HG02623 (cell line): ENCODE measurements around the gene NOC4L.
"Not testable (repeated sequence)": the region's sequence is repeated elsewhere in the genome, so short reads cannot be mapped to it uniquely, and the experiment has no call there.

Experiments
- ATAC-seq: cut with Tn5 transposase; IDR thresholded peaks from one replicate; pipeline ENCODE4 v1.9.1; 2021; ENCODE audit warnings: moderate library complexity; ENCODE audit not compliant: unreplicated experiment

The NOC4L gene

DNA sequence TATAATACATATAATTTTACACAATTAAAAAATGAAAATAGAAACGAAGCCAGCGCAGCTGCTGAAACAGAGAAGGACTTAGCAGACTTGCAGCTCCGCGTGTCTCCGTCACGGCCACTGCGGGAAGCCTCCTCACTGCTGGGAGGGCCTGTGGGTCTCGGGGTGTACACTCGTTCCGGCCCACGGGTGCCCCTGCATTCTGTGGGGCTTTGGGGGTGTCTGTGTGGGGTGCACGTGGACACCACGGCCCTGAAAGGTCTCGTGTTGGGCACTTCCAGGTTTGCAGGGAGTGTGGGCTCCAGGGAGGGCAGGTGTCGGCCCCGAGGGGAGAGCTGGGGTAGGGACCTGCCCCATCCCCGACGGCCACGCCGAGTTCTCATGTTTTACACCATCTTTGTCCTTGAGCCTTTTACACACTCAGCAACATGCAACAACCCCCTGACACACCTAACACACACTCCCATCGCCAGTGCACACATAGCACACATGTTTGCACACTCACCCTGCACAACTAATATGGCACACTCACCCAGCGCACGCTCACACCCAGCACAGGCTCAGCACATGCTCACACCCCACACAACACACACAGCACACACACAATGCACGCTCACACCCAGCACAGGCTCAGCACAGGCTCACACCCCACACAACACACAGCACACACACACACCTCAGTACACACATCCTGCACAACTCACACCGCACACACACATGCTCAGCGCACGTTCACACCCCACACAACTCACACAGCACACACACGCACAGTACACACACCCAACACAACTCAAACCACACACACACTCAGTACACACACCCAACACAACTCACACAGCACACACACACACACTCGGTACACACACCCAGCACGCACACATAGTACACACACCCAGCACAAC lies 36.6 kb downstream of the NOC4L start:
- ATAC-seq = no peak

DNA sequence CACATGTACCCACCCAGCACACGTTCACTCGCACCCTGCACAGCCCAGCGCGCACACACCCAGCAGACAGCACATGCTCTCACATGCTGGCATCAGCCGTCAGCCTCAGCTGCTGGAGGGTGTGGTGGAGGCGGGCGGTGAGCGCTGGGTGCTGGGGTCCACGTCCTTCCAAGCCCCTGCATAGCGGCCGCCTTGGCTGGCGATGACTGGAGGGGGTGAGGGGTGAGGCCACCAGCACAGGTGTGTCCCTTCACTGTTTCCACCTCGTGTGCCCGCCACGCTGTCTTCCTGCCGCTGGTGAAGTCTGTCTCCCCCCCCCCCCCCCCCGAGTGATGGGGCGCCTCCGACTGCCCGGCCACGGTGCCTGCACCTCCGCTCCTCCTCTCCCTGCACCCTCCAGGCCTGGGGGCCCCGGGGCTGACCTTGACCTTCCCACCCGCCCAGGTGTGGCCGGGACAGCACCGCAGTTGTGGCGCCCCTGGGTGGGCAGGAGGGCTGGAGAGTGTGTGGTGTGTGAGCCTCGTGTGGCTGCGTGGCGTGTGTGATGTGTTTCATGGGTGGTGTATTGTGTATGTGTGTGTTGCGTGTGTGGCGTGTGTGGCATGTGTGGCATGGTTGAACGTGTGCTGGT lies 37.4 kb downstream of the NOC4L start:
- ATAC-seq = no peak

DNA sequence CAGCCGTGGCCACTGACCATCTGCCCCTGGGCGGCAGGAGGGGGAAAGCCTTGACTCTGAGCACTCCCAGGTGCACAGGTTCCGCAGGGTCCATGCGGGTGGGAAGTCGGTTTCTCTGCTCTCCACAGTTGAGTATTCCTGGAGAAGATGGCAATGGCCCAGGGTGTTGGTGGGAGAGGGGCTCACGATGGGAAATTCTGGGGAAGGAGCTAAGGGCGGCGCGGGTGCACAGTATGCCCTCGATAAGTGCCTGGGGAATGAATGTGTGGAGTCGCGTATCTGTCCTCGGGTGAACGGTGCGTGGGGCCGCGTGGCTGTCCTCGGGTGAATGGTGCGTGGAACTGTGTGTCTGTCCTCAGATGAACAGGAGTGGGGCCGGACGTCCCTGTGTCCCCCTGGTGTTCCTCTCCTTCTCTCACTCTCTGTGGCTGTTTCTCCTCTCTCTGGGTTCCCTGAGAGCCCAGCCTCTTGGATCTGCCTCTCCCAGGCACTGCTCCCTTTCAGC lies 38.0 kb downstream of the NOC4L start:
- ATAC-seq = no peak

DNA sequence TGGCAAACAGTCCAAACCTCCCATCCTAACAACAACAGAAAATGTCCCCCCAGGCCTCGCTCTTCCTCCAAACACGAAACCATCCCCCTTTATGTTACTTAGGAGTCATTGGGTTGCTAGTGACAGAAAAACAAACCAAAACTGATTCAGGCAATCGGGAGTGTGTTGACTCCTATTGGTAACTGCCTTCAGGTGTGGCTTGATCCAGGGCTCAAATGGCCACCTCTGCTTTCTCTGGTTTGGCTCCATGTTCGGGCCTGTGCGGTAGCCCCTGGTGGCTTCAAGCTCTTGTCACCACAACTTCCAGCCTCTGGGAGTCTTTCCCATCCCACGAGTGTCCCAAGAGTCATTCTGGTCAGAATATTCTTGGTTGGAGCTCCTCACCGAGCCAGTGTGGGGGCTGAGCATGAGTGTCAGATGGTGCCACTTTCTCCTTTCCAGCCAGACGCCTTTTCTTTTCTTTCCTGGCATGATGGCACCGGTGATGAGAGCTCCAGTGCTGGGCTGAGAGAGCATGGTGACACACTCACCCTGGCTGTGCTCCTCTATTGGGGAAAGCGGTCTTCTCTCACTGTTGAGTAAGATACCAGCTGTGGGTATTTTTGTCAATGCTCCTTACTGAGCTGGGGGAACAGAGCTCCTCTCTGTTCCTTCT lies 38.6 kb downstream of the NOC4L start:
- no peak for ATAC-seq

DNA sequence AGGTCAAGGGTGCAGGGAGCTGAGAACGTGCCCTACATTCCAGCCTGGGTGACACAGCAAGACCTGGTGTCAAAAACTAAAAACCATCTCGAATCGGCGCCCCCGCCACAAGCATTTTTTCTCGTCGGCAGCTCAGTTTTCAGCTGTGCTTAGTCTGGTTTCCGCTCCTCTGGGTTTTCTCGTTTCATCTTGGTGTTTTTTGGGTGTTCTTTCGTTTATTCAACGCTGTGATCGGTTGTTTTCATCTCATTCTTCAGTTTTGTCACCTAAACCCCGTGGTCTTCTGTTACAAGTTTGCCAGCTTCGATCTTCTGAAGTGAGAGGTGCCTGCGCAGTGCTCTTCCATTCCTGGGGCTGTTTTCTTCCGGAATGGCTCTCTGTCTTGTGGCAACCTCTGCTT lies 41.4 kb downstream of the NOC4L start:
- ATAC-seq = no peak

DNA sequence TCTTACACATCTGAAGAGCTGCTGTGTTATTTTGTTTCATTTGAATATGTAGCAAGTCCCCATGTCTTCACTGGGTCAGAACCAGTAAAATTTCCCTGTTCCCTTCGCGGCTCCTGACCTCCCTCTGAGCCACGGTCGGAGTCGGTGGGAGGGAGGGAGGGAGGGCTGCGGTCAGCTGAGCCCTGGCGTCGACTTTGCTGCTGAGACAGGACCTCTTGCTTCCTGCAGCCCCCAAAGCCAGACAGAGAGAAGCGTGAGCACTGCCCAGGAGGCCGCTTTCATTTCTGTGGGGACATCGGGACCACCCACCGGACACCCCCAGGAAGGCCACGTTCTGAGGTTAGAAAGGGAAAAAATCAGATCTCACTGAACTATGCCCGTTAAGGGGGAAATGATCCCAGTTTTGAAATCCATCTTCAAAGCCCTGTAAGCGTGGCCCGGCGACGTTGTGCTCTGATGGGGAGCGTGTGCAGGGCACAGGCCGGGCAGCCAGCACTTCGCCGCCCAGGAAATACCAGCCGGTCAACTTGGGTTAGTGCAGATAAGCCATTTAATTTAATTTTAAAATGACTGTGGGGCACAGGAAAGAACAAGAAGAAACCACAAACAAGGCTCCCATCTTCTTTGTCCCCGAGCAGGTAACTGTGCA lies 42.1 kb downstream of the NOC4L start:
- ATAC-seq = no peak

DNA sequence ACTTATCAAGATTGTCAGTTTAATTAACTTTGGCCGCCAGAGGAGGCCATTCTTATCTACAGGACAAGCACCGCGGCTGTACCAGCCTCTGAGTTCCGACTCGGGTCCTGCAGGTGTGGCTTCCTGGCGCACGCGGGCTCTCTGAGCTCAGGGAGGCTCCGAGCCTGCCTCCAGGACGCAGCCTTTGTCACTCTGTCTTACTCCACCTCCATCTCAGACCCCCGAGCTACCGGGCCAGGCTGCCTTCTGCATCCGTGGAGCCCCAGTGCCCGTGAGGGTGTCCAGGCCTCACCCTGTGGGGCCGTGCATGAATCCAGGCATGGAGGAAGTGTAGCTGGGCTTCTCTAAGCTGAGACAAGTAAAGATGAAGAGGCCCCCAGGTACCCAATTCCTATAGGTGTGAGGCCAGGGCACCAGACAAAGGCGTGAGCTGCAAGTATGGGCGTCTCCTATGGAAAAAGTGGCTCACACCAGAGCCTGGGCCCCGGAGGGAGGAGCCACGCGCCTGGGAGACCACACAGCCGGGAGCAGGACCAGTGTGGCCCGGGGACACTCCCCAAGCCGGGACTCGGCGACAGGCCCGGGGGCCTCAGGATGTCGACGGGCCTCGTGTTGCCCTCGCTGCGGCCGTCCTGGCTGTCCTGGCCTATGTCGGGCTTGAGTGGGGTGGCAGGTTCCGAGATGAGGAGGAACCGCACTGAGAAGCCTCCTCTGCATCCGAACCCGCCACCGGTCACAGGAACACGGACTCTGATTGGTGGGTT lies 42.8 kb downstream of the NOC4L start:
- no peak for ATAC-seq

DNA sequence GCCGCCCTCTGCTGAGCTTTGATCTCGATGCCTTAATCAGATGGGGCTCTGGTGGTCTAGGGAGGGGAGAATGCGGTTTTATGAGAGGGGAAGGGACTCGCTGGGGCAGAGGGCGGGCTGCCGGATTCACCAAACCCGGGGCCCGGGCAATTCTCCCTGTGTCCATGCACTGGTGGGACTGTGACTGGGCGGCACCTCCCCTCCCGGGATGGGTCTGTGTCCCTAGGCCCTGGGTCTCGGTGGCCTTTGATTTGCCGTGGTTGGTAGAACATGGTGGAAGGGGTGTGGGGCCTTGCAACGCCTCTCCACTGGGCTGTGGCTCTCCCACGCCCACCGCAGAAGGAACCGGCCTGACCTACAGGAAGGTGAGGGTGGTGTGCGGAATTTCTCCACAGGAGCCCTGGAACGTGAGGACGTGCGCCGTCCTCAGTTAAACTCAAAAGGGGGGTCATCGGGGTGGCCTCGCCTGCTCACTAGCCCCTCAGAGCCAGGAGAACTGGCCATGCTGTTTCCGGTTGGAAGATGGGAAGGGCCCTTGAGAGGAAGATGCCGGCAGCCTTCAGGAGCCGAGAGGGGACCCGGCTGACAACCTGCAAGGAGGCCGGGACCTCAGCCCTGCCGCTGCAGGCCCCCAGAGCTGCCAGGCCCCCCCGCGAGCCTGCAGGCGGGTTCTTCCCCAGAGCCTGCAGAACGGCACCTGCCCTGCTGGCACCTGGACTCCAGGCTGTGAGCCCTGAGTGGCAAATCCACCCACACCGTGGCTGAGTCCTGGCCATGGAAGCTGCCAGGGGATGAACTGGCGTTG lies 43.6 kb downstream of the NOC4L start:
- ATAC-seq = no peak

DNA sequence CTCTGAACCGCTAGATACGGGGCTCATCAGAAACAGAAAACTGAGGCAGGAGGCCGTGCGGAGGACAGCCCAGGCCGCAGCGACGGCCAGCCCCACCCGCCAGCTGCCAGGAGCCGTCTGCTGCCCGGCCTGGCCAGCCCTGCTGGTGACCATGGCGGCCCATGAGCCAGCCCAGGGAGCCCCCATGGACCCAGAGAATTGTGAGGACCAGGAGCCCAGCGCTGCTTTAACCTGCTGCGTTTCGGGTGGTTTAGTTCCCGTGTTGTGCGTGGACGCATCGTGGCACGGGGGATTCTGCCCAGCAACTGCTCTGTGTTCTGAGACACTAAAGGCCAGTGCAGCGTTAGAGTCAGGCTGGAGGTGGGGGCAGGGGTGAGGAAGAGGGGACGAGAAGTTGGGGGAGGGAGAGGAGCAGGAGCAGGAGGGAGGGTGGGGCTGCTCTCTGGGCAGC lies 44.2 kb downstream of the NOC4L start:
- no peak for ATAC-seq

DNA sequence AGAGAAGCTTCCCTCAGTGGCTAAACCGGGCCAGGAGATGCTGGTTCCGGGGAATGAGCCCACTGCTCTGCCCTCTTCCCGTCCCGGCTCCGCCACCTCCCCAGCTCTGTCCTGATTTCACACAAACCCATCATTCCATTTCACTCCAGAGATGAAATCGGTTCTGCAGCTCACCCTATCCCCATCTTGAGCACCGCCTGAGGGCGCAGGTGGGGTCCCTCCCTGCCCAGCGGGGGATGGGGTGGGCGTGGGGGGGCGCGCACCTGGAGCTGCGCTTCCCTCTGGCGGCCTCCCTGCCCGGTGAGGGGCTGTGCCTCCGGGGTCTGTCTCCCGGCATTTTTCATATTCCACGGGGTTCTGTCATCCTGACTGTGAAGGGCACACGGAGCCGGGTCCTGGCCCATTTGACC lies 44.7 kb downstream of the NOC4L start:
- no peak for ATAC-seq

DNA sequence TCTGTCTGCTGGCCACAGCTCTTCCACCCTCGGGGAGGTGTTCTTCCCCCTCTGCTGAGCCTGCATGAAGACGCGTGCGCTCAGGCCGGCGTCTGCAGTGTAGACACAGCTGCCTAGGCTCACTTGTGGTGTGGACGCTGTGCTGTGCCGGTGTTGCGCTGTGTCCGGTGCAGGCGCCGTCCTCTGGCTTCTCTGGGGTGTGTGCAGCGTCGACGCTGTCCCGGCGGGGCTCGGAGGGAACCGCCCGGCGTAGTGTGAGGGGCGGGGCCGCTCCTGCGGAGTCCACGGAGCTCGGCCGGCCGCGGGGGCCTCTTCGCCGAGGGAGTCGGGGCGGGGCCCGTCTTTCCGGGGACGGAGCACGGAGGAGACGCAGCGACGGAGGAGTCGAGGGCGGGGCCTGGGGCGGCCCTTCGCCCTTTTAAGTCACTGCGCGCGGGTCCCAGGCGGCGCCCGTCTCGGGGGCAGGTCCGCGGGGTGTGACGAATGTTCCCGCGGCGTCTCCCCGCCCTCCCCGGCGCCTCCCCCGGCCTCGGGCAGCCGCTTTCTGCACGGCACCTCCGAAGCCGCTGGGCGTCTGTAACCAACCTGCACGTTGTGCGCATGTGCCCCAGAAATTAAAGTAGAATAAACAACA lies 45.2 kb downstream of the NOC4L start:
- ATAC-seq = peak; percentile 82

DNA sequence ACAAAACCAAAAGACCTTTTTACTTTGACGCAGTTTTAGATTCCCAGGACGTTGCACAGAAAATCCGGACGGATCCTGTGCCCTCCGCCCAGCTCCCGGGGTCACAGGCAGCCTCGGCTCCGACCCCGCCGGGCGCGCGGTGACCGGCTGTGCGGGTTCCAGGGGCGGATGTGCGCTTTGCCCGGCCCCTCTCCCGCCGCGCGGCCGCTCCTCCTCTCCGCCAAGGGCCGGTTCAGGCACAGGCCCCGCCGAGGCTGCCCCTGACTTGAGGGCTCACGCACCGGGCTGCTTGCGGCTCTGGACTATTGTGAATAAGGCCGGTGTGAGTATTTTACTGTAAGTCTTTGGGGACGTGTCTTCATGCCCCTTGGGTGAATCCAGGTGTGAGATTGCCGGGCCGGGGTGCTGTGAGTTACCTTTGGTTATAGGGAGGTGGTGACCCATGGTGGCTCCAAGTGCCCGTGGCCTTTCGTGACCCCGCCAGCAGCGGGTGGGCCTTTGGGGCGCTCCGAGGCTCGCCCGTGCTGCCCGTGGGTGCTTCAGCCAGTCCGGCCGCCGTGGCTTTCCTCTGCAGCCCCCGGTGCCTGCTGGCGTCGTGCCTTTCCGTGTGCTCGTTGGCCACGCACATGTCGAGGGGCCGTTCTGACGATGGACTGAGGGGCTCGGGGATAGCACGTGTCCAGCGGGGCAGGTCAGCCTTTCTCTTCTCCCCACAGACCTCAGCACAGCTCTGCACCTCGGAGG lies 45.9 kb downstream of the NOC4L start:
- no peak for ATAC-seq

DNA sequence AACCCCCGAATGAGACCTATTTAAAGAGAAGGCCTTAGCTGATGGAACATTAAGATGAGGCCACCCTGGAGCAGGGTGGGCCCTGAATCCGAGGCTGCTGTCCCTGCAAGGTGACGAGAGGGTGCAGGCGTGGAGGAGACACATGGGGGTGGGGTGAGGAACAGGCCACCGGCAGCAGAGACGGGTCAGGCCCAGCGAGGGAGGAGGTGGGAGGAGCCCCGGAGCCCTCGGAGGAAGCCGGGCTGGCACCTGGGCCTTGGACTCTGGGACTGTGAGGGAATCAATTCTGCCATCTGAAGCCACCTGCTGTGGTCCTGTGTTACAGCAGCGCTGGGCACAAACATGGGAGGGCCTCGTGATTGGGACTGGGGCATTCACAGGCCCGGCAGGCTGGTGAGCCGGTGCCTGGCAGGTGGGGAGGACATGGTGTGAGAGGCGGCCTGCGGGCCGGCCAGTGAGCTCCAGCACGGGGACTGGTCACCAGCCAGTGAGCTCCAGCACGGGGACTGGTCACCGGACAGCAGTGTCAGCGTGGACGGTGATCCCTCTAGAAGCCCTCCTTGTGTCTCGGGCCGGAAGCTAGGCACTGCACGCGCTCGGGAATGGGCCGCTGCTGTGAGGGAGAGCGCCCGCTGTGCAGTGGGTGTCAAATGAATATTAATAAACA lies 46.7 kb downstream of the NOC4L start:
- no peak for ATAC-seq

DNA sequence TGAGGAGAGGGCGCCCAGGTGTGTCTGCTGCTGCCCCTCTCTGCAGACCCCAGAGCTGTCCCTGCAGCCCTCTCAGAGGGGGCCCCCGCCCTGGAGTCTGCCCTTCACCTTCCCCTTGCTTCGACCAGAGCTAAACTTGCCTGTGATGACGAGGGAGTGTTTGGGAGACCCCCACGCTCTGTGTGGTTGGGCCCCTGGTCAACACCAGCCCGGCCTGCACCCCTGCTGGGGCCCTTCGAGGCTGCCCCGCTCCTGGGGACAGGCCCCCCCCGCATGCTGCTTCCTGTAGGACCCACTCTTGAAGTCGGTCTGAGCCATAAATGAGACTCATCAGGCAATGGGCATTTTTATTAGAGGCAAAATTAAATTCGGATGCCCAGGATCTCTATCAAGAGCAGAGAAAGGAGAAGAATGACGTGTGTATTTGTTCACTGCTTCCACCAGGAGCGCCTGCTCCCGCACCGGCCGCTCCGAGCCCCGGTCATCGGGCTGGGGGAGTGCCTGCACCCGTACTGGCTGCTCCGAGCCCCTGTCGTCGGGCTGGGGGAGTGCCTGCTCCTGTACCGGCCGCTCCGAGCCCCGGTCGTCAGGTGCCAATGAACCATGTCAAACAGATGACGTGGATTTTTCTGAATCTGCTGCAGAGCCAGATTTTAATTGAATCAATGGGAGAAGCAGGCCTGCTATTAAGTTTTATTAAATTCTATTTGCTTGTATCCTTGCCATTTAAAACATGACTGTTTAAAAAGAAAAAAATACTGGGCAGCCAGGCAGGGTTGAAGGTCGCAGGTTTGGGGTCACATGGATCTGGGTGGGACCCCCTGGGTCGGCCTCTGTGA lies 47.7 kb downstream of the NOC4L start:
- no peak for ATAC-seq

DNA sequence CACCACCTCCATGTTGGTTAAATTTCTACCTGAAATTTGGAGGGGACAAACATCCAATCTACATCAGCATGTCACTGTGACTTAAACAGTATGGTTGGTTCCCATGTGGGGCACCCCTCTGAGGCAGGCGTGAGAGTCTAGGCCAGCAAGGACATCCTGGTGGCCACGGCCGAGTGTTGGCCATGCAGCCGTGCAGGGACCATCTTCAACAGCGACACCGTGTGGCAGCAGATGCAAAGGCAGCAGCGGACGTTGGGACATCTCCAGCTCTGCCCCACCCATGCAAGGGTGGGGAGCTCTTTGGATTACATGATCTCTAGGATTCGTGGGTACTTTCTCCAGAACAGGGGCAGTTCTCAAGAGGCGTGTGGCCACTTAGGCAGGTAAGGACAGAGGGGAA lies 49.8 kb downstream of the NOC4L start:
- no peak for ATAC-seq

DNA sequence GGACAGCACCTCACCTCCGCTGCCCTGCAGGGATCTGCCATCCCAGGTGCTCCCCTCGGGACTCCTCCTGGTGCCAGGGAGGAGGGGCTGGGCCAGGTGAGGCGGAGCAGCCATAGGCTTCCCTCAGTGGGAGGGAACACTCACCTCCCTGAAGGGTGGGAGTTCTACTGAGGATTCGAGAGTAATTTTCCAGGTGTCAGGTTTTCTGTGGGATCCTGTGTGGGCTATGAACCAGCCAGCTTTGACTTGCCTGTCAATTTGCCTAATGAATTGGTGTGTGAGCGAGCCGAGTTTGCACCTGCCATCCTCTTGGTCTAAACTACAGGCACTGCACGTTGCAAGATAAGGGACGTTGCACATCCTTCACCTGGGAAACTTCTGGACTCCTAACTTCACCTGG lies 50.3 kb downstream of the NOC4L start:
- ATAC-seq = no peak

DNA sequence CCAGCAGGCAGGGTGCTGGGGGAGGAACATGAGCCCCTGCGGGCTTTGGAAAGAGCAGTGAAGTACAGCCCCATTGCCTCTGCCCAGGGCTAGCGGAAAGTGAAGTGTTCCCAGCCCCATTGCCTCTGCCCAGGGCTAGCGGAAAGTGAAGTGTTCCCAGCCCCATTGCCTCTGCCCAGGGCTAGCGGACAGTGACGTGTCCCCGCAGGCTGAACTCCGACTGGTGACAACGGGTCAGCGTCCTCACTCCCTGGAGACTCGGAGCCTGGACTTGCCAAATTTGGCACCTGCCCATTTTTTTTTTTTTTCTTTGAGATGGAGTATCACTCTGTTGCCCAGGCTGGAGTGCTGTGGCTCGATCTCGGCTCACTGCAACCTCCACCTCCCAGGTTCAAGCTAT lies 51.0 kb downstream of the NOC4L start:
- not testable (repeated sequence) for ATAC-seq
